GM18505 (cell line): ENCODE data around the gene EIF4E1B.
"Not testable (repeated sequence)": the region's sequence is repeated elsewhere in the genome, so short reads cannot be mapped to it uniquely, and the experiment has no call there.

Experiments
- ATAC-seq: cut with Tn5 transposase; IDR thresholded peaks from one replicate; pipeline ENCODE4 v1.9.1; 2021; ENCODE audit not compliant: unreplicated experiment
- POLR2A ChIP-seq: IDR thresholded peaks from 4 replicates; pipeline ENCODE4 v1.6.1; 2011; ENCODE audit warnings: borderline replicate concordance; ENCODE audit not compliant: insufficient read depth, insufficient read length; ENCODE audit errors: extremely low read depth

Gene EIF4E1B, protein sequence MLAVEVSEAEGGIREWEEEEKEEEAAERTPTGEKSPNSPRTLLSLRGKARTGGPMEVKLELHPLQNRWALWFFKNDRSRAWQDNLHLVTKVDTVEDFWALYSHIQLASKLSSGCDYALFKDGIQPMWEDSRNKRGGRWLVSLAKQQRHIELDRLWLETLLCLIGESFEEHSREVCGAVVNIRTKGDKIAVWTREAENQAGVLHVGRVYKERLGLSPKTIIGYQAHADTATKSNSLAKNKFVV

DNA sequence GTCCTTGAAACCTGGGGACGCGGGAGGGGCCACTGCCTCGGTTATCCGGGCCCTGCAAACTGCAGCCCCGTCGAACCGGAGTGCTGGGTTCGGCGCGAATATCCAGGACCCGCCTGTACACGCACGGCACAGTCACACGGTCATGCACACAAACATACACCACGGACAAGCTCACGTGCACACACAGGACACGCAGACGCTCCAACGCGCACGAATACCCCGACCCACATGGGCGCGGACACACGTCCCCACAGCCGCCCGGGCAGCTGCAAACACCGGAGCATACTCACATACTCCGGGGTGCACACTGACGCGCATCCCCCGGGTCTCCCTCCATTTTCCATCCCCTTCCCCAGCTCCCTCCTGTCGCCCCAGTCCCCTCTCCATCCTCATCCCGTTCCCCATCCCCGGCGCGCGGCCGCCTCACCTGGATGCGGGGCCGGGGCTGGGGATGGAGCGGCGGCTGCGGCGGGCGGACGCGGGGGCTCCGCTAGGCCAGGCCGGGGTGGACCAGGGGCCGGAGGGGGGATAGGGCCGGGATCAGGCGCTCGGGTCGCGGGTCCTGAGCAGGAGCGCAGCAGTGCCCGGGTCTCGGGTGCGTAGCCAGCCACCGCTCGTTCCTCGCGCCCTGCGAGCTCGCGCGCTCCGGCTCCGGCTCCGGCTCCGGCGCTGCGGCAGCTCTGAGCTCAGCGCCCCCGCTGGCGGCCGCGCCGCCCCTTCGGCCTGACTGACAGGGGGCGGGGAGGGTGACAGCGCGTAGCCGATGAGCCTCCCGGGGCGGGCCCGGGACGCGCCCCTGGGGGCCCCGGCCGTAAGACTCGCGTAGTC is at the start of gene EIF4E1B, which contains the start of gene SNCB:
Gene EIF4E1B (plus strand): TSS at position 823 of the 828 bp plus-strand sequence. CDS start 12,113 bp downstream, outside the sequence.
Gene SNCB (minus strand): TSS at position 682 of the 828 bp plus-strand sequence. CDS start 880 bp downstream, outside the sequence.
- ATAC-seq, result no peak
- TF ChIP-seq POLR2A, result no peak

DNA sequence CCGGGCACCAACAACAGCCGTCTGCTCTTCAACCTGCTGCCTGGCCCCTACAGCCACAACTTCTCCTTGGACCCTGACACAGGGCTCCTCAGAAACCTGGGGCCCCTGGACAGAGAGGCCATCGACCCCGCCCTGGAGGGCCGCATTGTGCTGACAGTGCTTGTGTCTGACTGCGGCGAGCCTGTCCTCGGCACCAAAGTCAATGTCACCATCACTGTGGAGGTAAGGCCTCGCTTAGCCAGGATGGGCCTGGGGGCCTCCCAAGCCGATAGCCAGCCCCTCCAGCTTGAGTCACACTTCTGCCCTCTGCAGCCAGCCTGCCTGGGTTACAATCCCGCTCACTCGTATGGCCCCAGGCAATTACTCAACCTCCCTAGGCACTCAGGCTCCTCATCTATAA is 49.1 kb upstream of the EIF4E1B start:
- no peak for ATAC-seq
- TF ChIP-seq POLR2A, result no peak

DNA sequence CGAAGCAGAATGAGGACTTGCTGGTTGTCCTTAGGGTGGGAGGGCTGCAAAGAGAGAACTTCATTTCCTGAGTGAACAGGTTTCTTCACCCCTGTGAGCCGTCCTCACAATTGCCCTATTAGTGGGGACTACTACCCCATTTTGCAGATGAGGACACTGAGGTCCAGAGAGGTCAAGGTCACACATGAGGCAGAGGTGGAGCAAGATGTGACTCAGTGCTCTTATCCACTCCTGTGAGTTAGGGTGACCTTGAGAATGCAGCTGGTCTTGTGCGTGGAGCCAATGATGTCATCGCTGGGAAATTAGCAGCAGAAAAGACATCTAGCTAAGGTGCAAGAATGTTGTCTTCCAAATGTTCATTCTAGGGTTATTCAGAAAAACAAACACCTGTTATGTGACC is 47.4 kb upstream of the EIF4E1B start:
- TF ChIP-seq POLR2A, result no peak
- ATAC-seq, result no peak

DNA sequence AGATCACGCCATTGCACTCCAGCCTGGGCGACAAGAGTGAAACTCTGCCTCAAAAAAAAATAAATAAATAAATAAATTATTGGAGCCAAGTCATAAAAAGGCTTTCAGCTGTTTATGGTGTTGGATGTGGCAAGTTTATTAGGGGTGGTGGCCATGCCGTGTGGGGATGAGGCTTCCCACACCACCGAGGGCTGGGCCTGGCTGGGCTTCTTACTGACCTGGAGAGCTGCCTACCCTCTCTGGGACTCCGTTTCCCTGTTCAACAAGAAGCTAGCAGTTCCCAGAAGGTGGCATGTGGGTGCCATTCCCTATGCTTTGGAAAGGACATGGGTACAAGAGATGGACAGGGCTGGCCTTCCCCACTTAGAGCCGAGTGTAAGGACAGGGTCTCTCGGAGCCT is 43.1 kb upstream of the EIF4E1B start:
- TF ChIP-seq POLR2A, result no peak
- ATAC-seq, result no peak

DNA sequence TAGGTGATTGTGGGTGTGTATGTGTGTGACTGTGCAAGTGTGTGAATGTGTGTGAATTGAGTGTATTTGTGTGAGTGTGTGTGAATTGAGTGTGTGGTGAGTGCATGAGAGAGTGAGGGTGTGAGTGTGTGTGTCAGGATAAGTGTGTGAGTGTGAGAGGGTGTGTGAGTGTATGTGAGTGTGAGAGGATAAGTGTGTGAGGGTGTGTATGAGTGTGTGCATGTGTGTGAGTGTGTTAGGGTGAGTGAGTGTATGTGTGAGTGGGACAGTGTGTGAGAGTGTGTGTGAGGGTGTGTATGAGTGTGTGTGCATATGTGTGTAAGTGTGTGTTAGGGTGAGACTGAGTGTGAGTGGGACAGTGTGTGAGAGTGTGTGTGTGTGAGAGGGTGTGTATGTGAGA is 42.2 kb upstream of the EIF4E1B start:
- no peak for ATAC-seq
- no peak for TF ChIP-seq POLR2A

DNA sequence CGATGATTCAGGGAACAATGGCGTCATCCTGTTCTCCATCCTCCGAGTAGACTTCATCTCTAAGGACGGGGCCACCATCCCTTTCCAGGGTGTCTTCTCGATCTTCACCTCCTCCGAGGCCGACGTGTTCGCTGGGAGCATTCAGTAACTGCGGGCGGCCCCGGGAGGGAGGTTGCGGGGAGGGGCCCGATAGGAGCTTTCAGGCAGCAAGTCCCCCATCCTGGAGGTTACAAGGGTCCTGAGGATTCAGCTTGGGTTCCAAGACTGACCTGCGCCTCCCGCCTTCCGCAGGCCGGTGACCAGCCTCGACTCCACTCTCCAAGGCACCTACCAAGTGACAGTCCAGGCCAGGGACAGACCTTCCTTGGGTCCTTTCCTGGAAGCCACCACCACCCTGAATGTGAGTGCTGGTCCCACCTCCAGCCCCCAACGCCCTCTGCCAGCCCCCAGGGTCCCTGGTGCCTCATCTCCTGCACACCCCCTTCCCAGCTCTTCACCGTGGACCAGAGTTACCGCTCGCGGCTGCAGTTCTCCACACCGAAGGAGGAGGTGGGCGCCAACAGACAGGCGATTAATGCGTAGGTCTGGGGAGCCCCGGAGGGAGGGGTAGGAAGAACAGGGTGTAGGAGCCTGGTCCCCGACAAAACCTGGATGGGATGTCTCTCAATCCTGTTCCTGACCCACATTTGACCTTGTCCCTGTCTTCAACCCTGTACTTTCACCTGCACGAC is 41.3 kb upstream of the EIF4E1B start:
- no peak for ATAC-seq
- TF ChIP-seq POLR2A, result no peak

DNA sequence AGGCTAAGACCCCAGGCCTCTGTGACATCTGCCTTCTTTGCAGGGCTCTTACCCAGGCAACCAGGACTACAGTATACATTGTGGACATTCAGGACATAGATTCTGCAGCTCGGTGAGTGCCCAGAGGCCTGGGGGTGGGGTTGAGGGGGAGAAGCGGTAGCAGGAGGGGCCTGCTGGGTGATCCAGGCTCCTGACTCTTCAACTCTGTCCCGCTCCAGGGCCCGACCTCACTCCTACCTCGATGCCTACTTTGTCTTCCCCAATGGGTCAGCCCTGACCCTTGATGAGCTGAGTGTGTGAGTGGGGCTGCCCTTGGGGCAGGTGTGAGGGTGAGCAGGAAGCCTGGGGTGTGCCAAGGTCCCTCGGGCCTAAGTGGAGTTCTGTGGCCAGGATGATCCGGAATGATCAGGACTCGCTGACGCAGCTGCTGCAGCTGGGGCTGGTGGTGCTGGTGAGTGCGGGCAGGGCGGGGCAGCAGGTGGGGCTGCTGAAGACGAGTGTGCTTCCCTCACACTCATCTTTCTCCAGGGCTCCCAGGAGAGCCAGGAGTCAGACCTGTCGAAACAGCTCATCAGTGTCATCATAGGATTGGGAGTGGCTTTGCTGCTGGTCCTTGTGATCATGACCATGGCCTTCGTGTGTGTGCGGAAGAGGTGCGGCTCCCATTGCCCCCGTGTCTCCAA is 40.3 kb upstream of the EIF4E1B start:
- no peak for TF ChIP-seq POLR2A
- ATAC-seq, result no peak

DNA sequence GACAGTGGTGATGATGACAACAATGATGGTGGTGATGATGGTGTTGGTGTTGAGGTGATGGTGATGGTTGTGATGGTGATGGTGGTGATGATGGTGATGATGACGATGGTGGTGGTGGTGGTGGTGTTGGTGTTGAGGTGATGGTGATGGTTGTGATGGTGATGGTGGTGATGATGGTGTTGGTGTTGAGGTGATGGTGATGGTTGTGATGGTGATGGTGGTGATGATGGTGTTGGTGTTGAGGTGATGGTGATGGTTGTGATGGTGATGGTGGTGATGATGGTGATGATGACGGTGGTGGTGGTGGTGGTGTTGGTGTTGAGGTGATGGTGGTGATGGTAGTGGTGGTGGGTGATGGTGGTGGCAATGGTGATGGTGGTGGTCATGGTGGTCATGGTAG is 38.8 kb upstream of the EIF4E1B start:
- not testable (repeated sequence) for ATAC-seq

DNA sequence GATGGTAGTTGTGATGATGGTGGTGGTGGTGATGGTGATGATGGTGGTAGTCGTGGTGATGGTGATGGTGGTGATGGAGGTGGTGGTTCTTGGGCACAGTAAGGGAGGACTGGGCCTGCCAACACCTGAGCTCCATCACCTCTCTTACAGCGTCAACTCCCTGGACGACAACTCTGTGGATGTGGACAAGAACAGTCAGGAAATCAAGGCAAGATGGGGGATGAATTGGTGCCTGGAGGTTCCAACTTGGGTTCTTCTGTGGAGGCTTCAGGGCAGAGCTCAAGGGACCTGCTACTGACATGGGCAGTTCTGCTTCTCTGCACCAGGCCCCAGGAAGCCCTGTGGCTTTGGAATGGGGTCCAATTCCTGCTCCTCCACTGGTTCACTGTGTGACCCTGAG is 37.9 kb upstream of the EIF4E1B start:
- ATAC-seq, result no peak
- TF ChIP-seq POLR2A, result no peak

DNA sequence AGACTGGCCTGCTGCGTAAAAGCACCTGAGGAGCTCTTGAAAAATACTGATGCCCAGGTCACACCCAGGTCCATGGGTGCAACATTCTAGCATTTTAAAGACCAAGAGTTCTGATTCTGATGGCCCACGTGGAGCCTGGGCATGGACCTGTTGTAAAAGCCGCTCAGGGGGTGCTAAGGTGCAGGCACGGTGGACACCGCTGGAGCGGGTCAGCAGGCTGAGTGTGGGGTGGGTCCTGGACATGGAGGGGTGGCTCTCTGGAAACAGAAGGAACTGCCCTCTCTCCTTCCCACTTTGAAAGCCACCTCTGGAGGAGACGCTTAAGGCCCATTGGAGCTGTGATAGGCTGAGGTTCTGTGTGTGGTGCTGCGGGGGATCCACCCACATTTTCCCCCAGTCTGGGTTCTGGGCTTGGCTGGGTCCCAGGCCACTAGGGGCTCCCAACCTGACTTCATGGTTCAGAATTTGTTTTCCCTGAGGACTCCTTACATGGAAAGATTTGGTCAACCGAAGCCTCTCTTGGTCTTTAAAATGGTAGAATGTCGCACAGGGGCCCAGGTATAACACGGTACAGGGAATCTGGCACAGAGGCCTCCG is 37.1 kb upstream of the EIF4E1B start:
- TF ChIP-seq POLR2A, result no peak
- no peak for ATAC-seq

DNA sequence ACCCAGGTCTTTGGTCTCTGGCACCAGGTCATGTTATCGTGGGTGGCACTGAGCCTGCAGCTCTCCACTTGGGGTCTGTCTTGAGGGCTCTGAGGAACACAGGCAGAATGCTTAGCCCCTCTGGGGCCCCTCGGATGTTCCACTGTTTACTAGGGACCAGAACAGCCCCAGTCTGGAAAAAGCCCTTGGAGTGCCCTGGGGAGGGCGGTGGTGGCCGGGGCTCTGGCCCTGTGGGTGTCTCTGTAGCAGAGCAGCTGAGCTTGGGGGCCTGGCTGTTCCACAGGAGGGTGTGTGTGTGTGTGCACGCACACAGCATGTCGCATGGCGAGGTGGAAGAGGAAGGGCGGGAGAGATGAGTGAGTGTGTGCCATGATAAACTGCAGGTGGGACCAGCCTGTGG is 35.9 kb upstream of the EIF4E1B start:
- TF ChIP-seq POLR2A, result no peak
- no peak for ATAC-seq

DNA sequence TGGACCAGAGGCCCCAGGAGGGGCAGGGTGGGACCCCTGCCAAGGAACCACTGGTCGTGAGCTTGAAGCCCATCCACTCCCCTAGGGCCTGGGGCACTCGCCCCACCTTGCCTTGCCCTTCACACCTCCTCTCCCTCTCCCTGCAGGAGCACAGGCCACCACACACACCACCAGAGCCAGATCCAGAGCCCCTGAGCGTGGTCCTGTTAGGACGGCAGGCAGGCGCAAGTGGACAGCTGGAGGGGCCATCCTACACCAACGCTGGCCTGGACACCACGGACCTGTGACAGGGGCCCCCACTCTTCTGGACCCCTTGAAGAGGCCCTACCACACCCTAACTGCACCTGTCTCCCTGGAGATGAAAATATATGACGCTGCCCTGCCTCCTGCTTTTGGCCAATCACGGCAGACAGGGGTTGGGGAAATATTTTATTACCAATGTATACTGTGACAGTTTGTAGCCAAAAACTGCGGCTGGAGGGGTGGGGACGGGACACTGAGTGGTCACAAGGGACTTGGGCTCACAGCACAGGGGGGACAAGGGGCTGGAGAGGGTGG is 35.0 kb upstream of the EIF4E1B start:
- no peak for ATAC-seq
- TF ChIP-seq POLR2A, result no peak

DNA sequence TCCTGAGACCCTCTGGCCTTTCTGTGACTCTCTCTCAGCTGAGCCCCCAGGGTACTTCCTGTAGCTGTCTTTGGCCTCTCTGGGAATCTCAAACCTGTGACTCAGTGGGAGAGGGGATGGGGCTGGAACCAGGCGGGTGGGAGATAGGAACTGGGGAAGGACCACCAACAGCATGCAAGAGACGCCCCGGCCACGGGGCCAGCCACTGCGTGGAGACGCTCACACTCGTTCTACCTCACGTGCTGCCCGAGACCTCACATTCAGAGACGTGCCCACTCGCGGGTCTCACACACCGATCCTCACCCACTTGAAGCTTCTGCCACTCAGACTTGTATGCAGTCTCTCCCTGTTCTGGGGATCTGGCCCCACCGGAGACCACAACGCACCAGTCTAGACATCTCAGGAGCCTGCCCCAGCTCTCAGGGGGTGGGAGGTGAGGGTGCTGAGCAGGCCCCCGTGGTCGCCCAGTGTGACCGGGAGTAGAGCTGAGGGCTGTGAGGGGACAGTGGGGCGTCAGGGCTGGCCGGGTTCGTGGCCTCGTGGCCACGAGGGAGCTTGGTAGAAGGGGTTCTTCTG is 34.3 kb upstream of the EIF4E1B start:
- TF ChIP-seq POLR2A, result no peak
- ATAC-seq, result no peak
